Mucosa of descending colon (tissue), 3 donors: ENCODE measurements around the gene SPRR4. TPM values are rescaled to one million over a fixed set of nuclear protein-coding genes. Genes with fewer than 3 reads are reported as not detected.

Experiments
- ATAC-seq: fragments of 200-7000 bp; cut with Tn5 transposase; one replicate; pipeline ENCODE4 v1.9.1; 2020; ENCODE audit warnings: mild to moderate bottlenecking, moderate library complexity
- DNase-seq, 3 donors: peaks; one replicate each; pipeline ENCODE4 v3.0.0-alpha.2; 2020
- H3K36me3 ChIP-seq: fragments of 200-600 bp; one replicate; pipeline ENCODE4 v1.8.0; 2021; ENCODE audit warnings: low read depth, mild to moderate bottlenecking
- H3K4me1 ChIP-seq: fragments of 200-600 bp; one replicate; pipeline ENCODE4 v1.8.0; 2021; ENCODE audit warnings: low read depth, mild to moderate bottlenecking
- H3K4me3 ChIP-seq: fragments of 200-600 bp; one replicate; pipeline ENCODE4 v1.8.0; 2021; ENCODE audit warnings: mild to moderate bottlenecking
- H3K9me3 ChIP-seq: fragments of 200-600 bp; one replicate; pipeline ENCODE4 v1.8.0; 2021; ENCODE audit warnings: mild to moderate bottlenecking
- intact Hi-C, 2 donors: fragments of 100-400 bp; cut with DNase I in 1 of 2; cut with micrococcal nuclease in 1 of 2; formaldehyde crosslinking; loops; one replicate each; pipeline versions ENCODE4 v1.11.0 to v1.11.1; 2022; cut with DNase I, micrococcal nuclease
- total RNA-seq, 3 donors: library from RNA; stranded (reverse); fragmentation: NEBNext Ultra II Directional in 2 of 3; extraction: Animal tissue kit (Norgen Biotek cat#: 25700) in 2 of 3; gene quantifications; one replicate each; pipeline versions ENCODE4 v1.2.1 to v1.2.4, GENCODE V29; 2021 to 2023
- TF ChIP-seq, protein P1 (sequence below): fragments of 200-600 bp; IDR thresholded peaks from one replicate; pipeline ENCODE4 v1.8.0; 2022; ENCODE audit warnings: antibody characterized with exemption, mild to moderate bottlenecking
- donor health status: DM: no; HTN: no; CAD: no; lungs with moderate emphysema.
- donor health status: DM: no; HTN: no; CAD: no.
- donor health status: DM: no; HTN: yes; CAD: no.

SPRR4 gene
- total RNA-seq, 3 donors from 2014 or later, result not detected

DNA sequence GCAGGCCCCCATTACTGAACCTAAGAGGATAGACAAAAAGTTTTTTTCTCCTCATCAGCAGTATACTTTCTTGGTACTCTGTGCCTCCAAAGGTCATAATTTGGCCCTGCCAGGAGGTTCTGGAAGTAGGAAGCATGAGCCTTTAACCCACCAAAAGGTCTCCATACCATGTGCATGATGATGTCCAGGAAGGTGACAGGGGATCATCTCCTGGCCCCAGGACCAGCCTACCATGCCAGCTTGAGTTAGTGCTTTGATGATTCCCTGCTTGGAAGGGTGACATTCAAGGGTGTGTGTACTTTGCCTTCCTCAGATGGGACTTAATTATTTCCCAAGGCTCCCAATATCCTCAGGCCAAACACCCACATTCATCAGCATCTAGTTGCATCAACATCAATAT lies 7.2 kb downstream of the SPRR4 start:
- Histone ChIP-seq H3K4me3 (no peak overlapping the region), H3K4me1 (no peaks in the 10 kb centered on the region), H3K9me3 (no peaks in the 10 kb centered on the region), H3K36me3 (no peaks in the 10 kb centered on the region)
- no peak for ATAC-seq
- intact Hi-C loops, result no loop called here
- DNase-seq, result no peak
- TF ChIP-seq, protein P1, sequence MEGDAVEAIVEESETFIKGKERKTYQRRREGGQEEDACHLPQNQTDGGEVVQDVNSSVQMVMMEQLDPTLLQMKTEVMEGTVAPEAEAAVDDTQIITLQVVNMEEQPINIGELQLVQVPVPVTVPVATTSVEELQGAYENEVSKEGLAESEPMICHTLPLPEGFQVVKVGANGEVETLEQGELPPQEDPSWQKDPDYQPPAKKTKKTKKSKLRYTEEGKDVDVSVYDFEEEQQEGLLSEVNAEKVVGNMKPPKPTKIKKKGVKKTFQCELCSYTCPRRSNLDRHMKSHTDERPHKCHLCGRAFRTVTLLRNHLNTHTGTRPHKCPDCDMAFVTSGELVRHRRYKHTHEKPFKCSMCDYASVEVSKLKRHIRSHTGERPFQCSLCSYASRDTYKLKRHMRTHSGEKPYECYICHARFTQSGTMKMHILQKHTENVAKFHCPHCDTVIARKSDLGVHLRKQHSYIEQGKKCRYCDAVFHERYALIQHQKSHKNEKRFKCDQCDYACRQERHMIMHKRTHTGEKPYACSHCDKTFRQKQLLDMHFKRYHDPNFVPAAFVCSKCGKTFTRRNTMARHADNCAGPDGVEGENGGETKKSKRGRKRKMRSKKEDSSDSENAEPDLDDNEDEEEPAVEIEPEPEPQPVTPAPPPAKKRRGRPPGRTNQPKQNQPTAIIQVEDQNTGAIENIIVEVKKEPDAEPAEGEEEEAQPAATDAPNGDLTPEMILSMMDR, result no peak

DNA sequence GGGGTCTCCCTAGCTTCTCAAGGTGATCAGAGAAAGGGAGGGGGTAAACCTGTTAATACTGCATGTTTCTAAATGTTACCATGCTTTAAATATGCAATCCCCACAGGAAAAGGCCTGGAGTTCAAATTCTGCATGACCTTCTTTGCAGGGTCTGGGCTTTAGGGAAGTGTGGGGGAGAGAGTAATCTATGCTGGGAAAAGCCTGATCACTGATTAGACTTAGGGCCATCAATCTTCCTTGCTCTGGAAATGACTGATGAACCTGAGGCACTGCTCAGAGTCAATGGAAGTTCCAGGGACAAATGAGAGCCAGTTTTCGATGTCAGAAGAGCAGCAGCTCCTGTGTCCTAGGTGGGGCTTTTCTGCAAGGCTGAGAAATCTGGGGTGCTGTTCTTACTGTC lies 10.2 kb downstream of the SPRR4 start:
- Histone ChIP-seq H3K36me3 (no peaks in the 10 kb centered on the region), H3K4me1 (no peaks in the 10 kb centered on the region), H3K9me3 (no peaks in the 10 kb centered on the region), H3K4me3 (no peak overlapping the region)
- DNase-seq (no peak), ATAC-seq (no peak)
- intact Hi-C loops, result no loop called here
- TF ChIP-seq, protein P1, result no peak

DNA sequence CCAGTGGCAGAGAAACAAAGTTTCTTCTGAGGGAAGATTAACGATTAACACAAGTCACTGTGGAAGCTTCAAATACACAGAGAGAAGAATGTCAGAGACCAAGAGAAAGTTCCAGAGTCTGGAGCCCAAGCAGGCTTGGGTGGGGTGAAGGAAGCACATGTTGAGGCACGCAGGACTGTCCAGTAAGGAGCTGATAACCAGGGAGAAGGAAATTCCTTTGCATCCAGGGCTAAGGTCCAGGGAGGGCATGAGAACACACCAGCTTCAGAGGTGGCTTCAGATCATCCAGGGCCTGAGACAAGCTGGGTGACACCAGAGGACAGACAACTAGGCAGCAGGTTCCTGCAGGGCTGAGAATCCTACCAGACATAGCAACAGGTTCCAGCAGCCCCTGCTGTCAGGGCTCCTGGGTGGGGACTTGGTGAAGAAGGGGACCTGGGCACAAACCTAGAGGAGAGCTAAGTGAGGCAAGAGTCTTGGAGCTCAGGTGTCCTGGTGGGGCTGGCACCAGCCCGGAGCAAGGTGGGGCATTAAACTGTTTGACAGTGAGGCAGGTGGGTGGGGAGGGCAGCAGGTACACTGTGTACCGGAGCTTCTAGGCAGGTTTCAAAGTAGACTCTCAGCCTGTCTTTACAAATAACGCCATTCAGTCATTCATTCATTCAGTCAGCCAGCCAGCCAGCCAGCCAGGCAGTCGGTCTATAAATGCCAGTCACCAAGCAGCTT lies 10.9 kb downstream of the SPRR4 start:
- intact Hi-C loops, result no loop called here
- H3K4me1 ChIP-seq, result no peaks in the 10 kb centered on the region
- no peaks in the 10 kb centered on the region for H3K36me3 ChIP-seq
- no peak for DNase-seq
- TF ChIP-seq, protein P1, result no peak
- H3K9me3 ChIP-seq, result no peaks in the 10 kb centered on the region
- H3K4me3 ChIP-seq, result no peak overlapping the region
- no peak for ATAC-seq

DNA sequence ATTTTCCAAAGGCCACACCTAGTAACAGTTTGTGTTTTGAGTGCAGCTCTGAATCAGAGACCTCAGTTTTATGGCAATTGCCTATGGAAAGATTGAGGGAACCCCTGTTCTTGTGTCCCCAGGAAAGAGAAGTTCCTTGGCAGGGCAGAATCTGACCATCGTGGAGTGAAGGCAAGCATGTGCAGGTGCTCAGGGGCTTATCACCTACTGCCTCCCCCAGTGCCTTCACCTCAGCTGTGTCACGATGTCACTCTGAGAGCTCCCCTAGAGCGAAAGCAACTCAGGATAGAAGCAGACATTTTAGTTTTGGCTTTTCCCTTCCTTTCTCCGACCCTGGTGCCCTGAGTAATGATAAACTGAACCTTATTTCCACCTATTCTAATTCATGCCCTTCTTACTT lies 11.6 kb downstream of the SPRR4 start:
- DNase-seq (no peak), ATAC-seq (no peak)
- no peaks in the 10 kb centered on the region for H3K36me3 ChIP-seq
- TF ChIP-seq, protein P1, result no peak
- intact Hi-C loops, result no loop called here
- no peaks in the 10 kb centered on the region for H3K4me1 ChIP-seq
- H3K4me3 ChIP-seq, result no peak overlapping the region
- no peaks in the 10 kb centered on the region for H3K9me3 ChIP-seq

DNA sequence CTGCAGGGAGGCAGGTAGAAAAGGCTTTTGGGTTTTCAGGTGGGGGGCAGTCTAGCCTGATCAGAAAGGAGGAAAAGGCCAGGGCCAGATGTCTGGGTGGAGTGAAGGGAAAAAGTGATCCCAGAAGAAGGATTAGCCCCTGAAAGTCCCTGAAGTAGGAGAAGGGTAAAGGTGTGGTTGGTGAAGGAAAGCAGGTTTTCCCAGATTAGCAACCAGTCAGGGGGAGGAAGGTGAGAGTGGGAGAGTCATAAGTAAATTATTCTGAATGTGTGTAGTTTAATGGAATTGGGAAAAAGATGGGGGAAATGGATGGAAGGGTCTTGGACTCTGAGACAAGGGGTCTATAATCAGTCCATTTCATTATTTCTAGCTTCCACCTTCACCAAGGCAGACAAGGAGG lies 12.8 kb downstream of the SPRR4 start:
- TF ChIP-seq, protein P1, result no peak
- intact Hi-C loops, result no loop called here

DNA sequence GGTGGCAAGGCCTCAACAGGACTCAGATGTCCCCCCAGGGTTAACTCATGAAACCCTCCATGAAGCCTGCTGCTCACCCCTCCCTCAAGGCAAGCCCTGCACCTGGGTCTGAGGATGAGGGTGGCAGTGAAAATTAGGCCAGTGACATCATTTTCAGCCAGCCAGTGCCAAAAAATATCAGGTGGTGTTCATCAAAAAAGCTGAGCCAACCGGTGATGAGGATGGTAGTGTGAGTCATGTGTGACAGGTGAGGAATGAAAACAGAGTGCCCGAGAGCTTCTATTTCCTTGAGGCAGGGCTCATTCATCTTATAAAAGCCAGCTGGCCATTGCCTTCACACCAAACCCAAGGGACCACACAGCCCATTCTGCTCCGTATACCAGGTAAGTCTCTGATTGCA lies 13.3 kb downstream of the SPRR4 start, which contains the start of gene SPRR1A:
TSS of gene SPRR1A (plus strand) at position 339 of the 400 bp plus-strand sequence. CDS start 1,150 bp downstream, outside the sequence.
- TF ChIP-seq, protein P1, result no peak
- Histone ChIP-seq H3K4me3 (no peak within 1 kb of the TSS), H3K36me3 (no peaks in the 10 kb centered on the region), H3K4me1 (no peaks in the 10 kb centered on the region), H3K9me3 (no peaks in the 10 kb centered on the region)
- ATAC-seq (no peak), DNase-seq (no peak)
- intact Hi-C loops, result no loop called here

More for the DNA sequence above, 12.8 kb downstream of the SPRR4 start:
- Histone ChIP-seq H3K9me3 (no peaks in the 10 kb centered on the region), H3K4me3 (no peak overlapping the region), H3K36me3 (no peaks in the 10 kb centered on the region), H3K4me1 (no peaks in the 10 kb centered on the region)
- no peak for ATAC-seq
- DNase-seq, result no peak
